CD8-positive, alpha-beta memory T cell (primary cell): ENCODE data around the gene NACC2. TPM values are rescaled to one million over a fixed set of nuclear protein-coding genes. Genes with fewer than 3 reads are reported as not detected.
A peak's percentile ranks its signal among the peaks of the same experiment; 100 is the strongest.

Source experiments
- CTCF ChIA-PET: fragments of 350-600 bp; sonication (Branson Sonifier 250); formaldehyde crosslinking; loops from one replicate; lab custom pipeline; 2021; ENCODE audit warnings: antibody characterized with exemption; lab: Charles Lee
- POLR2A ChIA-PET: fragments of 350-600 bp; sonication (Branson Sonifier 250); formaldehyde crosslinking; loops from one replicate; lab custom pipeline; 2021; ENCODE audit warnings: antibody characterized with exemption; lab: Charles Lee
- DNase-seq, 5 donors: peaks; one replicate each; pipeline versions ENCODE4 v3.0.0 to v3.0.0-alpha.2; 2020 to 2022; ENCODE audit warnings: mixed read lengths in 1 of 5
- H3K27ac ChIP-seq: one replicate; pipeline ENCODE4 v1.7.0; 2013; ENCODE audit warnings: low read depth, mild to moderate bottlenecking, low read length, moderate library complexity
- H3K27me3 ChIP-seq: 2 replicates; pipeline ENCODE4 v1.7.0; 2013; ENCODE audit warnings: low read length, mild to moderate bottlenecking; ENCODE audit not compliant: insufficient read depth, poor library complexity, severe bottlenecking
- H3K36me3 ChIP-seq: 2 replicates; pipeline ENCODE4 v1.7.0; 2013; ENCODE audit warnings: mild to moderate bottlenecking, low read length, moderate library complexity; ENCODE audit not compliant: insufficient read depth
- H3K4me1 ChIP-seq: 2 replicates; pipeline ENCODE4 v1.7.0; 2013; ENCODE audit warnings: mild to moderate bottlenecking, low read length, moderate library complexity; ENCODE audit not compliant: insufficient read depth
- H3K4me3 ChIP-seq: 2 replicates; pipeline ENCODE4 v1.7.0; 2013; ENCODE audit warnings: mild to moderate bottlenecking, low read length
- H3K9me3 ChIP-seq: 2 replicates; pipeline ENCODE4 v1.7.0; 2013; ENCODE audit warnings: mild to moderate bottlenecking, low read length
- H3K27ac Mint-ChIP-seq, 8 donors: one replicate each; pipeline ENCODE4 v1.8.0; 2020 to 2021; ENCODE audit warnings: mixed read lengths in 8 of 8, mild to moderate bottlenecking in 6 of 8, inconsistent platforms in 3 of 8, moderate library complexity in 3 of 8
- H3K27me3 Mint-ChIP-seq, 2 donors: one replicate each; pipeline ENCODE4 v1.8.0; 2020 to 2021; ENCODE audit warnings: mixed read lengths in 2 of 2, mild to moderate bottlenecking in 1 of 2, moderate library complexity in 1 of 2
- H3K36me3 Mint-ChIP-seq, 3 donors: one replicate each; pipeline ENCODE4 v1.8.0; 2020 to 2021; ENCODE audit warnings: mixed read lengths in 3 of 3, inconsistent platforms in 1 of 3, mild to moderate bottlenecking in 1 of 3
- H3K4me1 Mint-ChIP-seq, 3 donors: one replicate each; pipeline ENCODE4 v1.8.0; 2020 to 2021; ENCODE audit warnings: mixed read lengths in 3 of 3, inconsistent platforms in 1 of 3, mild to moderate bottlenecking in 1 of 3
- H3K4me3 Mint-ChIP-seq, 7 donors: one replicate each; pipeline ENCODE4 v1.8.0; 2020 to 2021; ENCODE audit warnings: mixed read lengths in 7 of 7, mild to moderate bottlenecking in 6 of 7, moderate library complexity in 4 of 7, inconsistent platforms in 2 of 7
- H3K9me3 Mint-ChIP-seq, 5 donors: one replicate each; pipeline ENCODE4 v1.8.0; 2020 to 2022; ENCODE audit warnings: mixed read lengths in 5 of 5, mild to moderate bottlenecking in 3 of 5, moderate library complexity in 2 of 5, inconsistent platforms in 1 of 5
- polyA plus RNA-seq: library from polyadenylated mRNA; unstranded; fragments of 300-500 nt; fragmentation: Illumina TruSeq; gene quantifications from one replicate; pipeline ENCODE4 v1.2.3, GENCODE V29; 2021
- total RNA-seq, 2 experiments: library from RNA; stranded (reverse); gene quantifications; one replicate each; pipeline ENCODE4 v1.2.3, GENCODE V29; 2021

The NACC2 gene
- total and polyA plus RNA-seq, 3 experiments from 2014 or later = 2.9 to 9.1 (median 9.0) TPM

DNA sequence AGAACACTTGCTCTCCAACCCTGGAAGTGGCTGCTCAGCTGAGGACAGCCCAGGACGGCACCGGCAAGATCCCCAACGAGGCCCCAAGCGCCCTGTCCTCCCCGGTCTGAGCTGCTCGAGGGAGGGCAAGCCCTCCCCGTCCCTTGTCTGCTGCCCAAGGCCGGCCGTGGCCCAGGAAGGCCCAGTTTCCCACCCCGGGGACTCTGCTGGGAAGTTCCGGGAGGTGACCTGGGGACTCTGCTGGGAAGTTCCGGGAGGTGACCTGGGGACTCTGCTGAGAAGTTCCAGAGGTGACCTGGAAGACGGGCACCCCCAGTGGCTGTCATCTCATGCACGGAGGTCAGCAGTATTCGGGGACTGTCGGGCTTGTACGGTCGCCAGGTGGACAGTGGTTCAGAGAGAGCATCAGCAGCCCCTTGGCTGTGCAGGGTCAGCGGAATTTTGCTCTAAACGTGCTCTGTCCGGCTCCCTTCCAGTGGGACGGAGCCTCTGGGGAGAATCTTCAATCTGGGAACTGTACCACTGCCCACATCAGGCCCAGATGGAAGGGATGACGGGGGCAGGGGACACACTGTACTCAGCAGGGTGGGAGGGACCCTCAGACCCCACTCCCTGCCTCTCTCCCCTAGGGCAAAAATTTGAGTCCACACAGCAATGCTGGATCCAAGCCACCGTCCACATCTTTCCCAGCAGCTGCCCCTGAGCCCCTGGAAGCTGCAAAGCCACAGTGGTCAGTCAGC lies 7.2 kb downstream of the NACC2 start:
- no peaks in the 10 kb centered on the region for H3K27me3 Mint-ChIP-seq
- H3K27ac ChIP-seq = no peak overlapping the region
- POLR2A ChIA-PET = no interaction called here
- CTCF ChIA-PET = interaction anchor here (6.0 kb wide), 1 partner anchor 33 kb away, joined by 81 read pairs; the partner anchor contains the start of gene TMEM250
- peak overlapping the region in 2 of 8 donors; percentile 36 to 43 for H3K27ac Mint-ChIP-seq
- no peaks in the 10 kb centered on the region for H3K9me3 ChIP-seq
- no peaks in the 10 kb centered on the region for H3K27me3 ChIP-seq
- H3K36me3 ChIP-seq = no peaks in the 10 kb centered on the region
- H3K9me3 Mint-ChIP-seq = no peaks in the 10 kb centered on the region
- H3K4me3 ChIP-seq = no peak overlapping the region
- peaks cover 6% of the 10 kb centered on the region for H3K4me1 ChIP-seq
- H3K36me3 Mint-ChIP-seq = peaks cover 0 to 6% (median 0%) of the 10 kb centered on the region in 3 donors
- peak in 1 of 5 donors; percentile 47 for DNase-seq
- H3K4me3 Mint-ChIP-seq = no peak overlapping the region
- peaks cover 18 to 50% (median 24%) of the 10 kb centered on the region in 3 donors for H3K4me1 Mint-ChIP-seq

DNA sequence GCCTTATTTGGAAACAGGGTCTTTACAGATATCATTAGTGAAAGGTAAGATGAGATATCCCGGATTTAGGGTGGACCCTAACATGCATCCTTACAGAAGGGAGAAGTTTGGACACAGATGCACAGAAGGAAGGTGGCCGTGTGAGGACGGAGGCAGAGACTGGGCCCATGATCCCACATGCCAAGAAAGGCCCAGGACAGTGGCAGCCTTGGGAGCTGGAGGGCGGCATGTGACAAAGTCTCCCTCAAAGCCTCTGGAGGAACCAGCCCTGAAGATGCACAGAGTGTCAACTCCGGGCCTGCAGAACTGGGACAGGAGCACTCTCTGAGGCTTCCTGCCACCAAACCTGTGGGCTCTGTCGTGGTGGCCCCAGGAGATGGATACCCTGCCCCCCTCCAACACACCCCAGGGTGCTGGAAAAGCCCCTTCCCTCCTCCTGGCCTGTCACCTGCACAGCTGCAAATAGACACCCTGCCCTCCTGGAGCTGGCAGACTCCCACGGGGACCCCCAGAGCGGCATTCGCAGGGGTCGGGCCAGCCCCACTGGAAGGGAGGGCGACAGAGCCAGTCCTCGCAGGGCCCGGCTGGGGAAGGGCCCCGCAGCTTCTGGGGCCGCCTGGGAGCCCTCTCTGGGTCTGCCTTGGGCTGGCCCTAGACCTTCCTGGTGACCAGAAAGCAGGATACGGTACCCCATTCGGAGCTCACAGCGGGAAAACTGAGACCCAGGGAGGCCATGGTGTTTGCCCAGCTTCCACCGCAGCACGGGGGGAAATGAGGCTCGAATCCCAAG lies 7.9 kb downstream of the NACC2 start:
- DNase-seq = peak in 1 of 5 donors; percentile 30

DNA sequence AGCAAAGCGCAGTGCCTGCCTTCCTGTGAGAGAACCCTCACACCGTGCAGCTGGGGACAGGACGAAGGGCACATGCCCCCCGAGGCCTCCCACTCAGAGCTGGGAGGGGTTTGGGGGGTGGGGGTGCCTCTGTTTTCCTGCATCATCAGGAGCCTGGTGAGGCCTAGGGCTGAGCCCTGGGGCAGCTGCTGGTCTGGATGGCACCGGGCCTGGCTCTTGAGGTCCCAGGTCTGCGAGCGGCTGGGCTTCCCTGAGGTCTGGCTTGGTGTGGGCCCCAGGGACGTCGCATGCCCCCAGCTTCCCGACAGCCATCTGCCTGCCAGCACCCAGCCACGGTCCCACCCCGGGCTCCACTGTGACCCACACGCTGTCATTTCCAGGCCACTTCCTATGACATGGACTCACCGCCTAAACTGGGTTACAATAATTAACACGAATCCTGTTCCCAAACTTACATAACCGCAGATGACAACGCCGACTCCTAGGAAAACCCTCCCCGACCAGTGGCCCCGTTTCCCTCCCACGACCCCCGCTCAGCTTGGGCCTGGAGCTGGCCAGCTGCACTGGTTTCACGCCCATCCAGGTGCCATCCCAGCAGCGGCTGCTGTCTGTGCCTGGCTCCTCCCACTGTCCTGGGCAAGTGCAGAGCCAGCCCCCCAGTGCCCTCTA lies 8.7 kb downstream of the NACC2 start:
- H3K9me3 Mint-ChIP-seq = no peaks in the 10 kb centered on the region
- H3K4me1 ChIP-seq = peaks cover 6% of the 10 kb centered on the region
- ChIA-PET POLR2A (no interaction called here), CTCF (interaction anchor here (6.0 kb wide), 1 partner anchor 34 kb away, joined by 81 read pairs; the partner anchor contains the start of gene TMEM250)
- peaks cover 17 to 42% (median 24%) of the 10 kb centered on the region in 3 donors for H3K4me1 Mint-ChIP-seq
- no peak overlapping the region for H3K27ac ChIP-seq
- peaks cover 0 to 10% (median 0%) of the 10 kb centered on the region in 3 donors for H3K36me3 Mint-ChIP-seq
- no peaks in the 10 kb centered on the region for H3K27me3 Mint-ChIP-seq
- no peak overlapping the region for H3K4me3 Mint-ChIP-seq
- no peaks in the 10 kb centered on the region for H3K9me3 ChIP-seq
- H3K27ac Mint-ChIP-seq = peak overlapping the region in 1 of 8 donors; percentile 23
- DNase-seq = peak in 1 of 5 donors; percentile 45
- H3K36me3 ChIP-seq = no peaks in the 10 kb centered on the region
- no peaks in the 10 kb centered on the region for H3K27me3 ChIP-seq
- H3K4me3 ChIP-seq = no peak overlapping the region

More for the DNA sequence above, 7.9 kb downstream of the NACC2 start:
- CTCF ChIA-PET = interaction anchor here (6.0 kb wide), 1 partner anchor 34 kb away, joined by 81 read pairs; the partner anchor contains the start of gene TMEM250
- peaks cover 0 to 10% (median 0%) of the 10 kb centered on the region in 3 donors for H3K36me3 Mint-ChIP-seq
- H3K4me3 Mint-ChIP-seq = no peak overlapping the region
- no peak overlapping the region for H3K27ac ChIP-seq
- no peaks in the 10 kb centered on the region for H3K9me3 ChIP-seq
- POLR2A ChIA-PET = no interaction called here
- H3K4me1 Mint-ChIP-seq = peaks cover 20 to 47% (median 24%) of the 10 kb centered on the region in 3 donors
- no peaks in the 10 kb centered on the region for H3K27me3 ChIP-seq
- no peak overlapping the region for H3K4me3 ChIP-seq
- no peaks in the 10 kb centered on the region for H3K27me3 Mint-ChIP-seq
- H3K4me1 ChIP-seq = peaks cover 6% of the 10 kb centered on the region
- no peaks in the 10 kb centered on the region for H3K36me3 ChIP-seq
- no peaks in the 10 kb centered on the region for H3K9me3 Mint-ChIP-seq
- peak overlapping the region in 2 of 8 donors; percentile 3 to 43 for H3K27ac Mint-ChIP-seq

DNA sequence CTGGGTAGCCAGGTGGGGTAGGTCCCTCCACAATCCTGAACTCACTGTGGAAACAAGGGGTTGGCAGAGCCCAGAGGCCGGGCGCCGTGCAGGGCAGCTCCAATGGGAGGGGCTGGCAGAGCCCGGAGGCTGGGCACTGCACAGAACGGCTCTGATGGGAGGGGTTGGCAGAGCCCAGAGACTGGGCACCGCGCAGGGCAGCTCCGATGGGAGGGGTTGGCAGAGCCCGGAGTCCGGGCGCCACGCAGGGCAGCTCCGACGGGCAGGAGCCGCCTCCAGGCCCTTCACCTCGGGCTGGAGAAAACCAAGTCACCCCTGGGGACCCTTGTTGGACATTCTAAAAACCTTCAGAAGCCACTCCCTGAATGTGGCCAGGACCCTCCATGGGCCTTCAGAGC lies 9.3 kb downstream of the NACC2 start:
- peaks cover 6% of the 10 kb centered on the region for H3K4me1 ChIP-seq
- peaks cover 0 to 10% (median 0%) of the 10 kb centered on the region in 3 donors for H3K36me3 Mint-ChIP-seq
- no peaks in the 10 kb centered on the region for H3K9me3 ChIP-seq
- peak in 1 of 5 donors; percentile 20 for DNase-seq
- H3K9me3 Mint-ChIP-seq = no peaks in the 10 kb centered on the region
- peaks cover 16 to 41% (median 24%) of the 10 kb centered on the region in 3 donors for H3K4me1 Mint-ChIP-seq
- no peak overlapping the region for H3K27ac ChIP-seq
- no peak overlapping the region for H3K4me3 ChIP-seq
- no peaks in the 10 kb centered on the region for H3K27me3 Mint-ChIP-seq
- H3K27ac Mint-ChIP-seq = no peak overlapping the region
- H3K4me3 Mint-ChIP-seq = no peak overlapping the region
- H3K27me3 ChIP-seq = no peaks in the 10 kb centered on the region
- CTCF ChIA-PET = no interaction called here
- no peaks in the 10 kb centered on the region for H3K36me3 ChIP-seq
- POLR2A ChIA-PET = no interaction called here

DNA sequence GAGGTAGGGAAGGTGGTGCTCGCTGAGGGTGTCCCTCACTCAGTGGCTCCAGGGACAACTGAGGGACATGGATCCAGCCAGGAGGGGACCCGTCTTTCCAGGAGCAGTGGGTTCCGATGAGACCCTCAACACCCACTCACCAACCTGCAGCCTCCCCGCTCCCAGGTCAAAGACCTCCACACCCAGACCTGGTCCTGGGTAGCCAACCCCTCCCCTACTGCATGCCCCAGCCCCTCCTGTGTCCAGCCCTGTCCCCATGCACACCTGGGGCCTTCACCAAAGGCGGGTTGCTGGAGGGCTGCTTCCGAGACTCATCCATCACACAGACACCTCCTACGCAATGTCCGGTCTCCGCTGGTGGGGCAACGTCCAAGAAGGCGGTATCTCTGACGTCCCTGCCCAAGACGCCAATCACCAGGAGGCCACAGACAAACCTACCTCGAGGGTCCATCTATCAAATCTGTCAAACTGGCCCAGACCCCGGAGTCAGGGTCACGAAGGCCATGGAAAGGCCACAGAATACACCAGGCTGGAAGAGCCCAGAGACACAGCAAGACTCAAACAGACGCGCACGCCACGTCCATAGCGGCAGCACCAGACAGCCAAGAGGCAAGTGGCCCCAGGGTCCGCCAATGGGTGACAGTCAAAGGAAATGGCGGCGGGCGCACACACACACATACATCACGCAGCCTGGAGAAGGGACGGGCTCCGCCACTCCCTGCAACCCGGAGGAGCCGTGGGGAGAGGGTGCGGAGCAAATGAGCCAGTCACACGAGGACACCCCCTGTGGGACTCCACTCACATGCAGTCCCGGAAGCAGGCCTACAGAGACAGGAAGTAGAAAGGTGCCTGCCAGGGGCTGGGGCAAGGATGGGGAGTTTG lies 10.8 kb downstream of the NACC2 start:
- H3K4me1 Mint-ChIP-seq = peaks cover 10 to 40% (median 19%) of the 10 kb centered on the region in 3 donors
- H3K27me3 Mint-ChIP-seq = no peaks in the 10 kb centered on the region
- peak overlapping the region in 2 of 8 donors; percentile 34 to 42 for H3K27ac Mint-ChIP-seq
- CTCF ChIA-PET = no interaction called here
- DNase-seq = peak in 1 of 5 donors; percentile 41
- no peaks in the 10 kb centered on the region for H3K9me3 Mint-ChIP-seq
- H3K4me3 ChIP-seq = no peak overlapping the region
- H3K36me3 Mint-ChIP-seq = peaks cover 0 to 10% (median 0%) of the 10 kb centered on the region in 3 donors
- H3K9me3 ChIP-seq = no peaks in the 10 kb centered on the region
- no peak overlapping the region for H3K4me3 Mint-ChIP-seq
- POLR2A ChIA-PET = interaction anchor here (0.6 kb wide), 1 partner anchor 14 kb away, joined by 3 read pairs; no protein-coding TSS in a partner anchor
- H3K4me1 ChIP-seq = peaks cover 4% of the 10 kb centered on the region
- no peaks in the 10 kb centered on the region for H3K27me3 ChIP-seq
- no peaks in the 10 kb centered on the region for H3K36me3 ChIP-seq
- no peak overlapping the region for H3K27ac ChIP-seq

DNA sequence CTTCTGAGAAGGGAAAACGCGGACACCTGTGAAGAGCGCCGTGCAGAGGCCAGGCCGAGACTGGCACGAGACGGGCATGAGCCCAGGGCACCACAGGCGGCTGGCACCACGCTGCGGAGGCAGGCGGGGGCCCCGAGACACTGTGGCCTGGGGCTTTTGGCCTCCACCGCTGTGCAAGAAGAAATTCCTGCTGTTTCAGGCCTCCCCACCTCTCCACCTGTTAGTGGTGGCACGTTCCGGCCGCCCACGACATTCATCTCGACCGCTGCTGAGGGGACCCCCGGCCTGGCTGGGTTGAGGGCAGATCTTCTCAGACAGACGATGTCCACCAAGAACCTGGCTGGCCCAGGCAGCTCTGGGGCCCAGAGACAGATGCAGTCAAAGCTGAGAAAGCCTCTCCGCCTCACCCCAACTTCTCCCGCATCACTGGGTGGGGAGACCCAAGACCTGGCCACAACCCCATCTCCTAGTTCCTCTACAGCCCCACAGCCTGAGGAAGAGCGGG lies 11.5 kb downstream of the NACC2 start:
- peaks cover 10 to 38% (median 20%) of the 10 kb centered on the region in 3 donors for H3K4me1 Mint-ChIP-seq
- H3K4me3 ChIP-seq = no peak overlapping the region
- ChIA-PET POLR2A (no interaction called here), CTCF (no interaction called here)
- H3K4me3 Mint-ChIP-seq = no peak overlapping the region
- peak overlapping the region in 1 of 8 donors; percentile 39 for H3K27ac Mint-ChIP-seq
- H3K36me3 ChIP-seq = no peaks in the 10 kb centered on the region
- no peaks in the 10 kb centered on the region for H3K4me1 ChIP-seq
- no peaks in the 10 kb centered on the region for H3K27me3 ChIP-seq
- H3K9me3 Mint-ChIP-seq = no peaks in the 10 kb centered on the region
- peaks cover 0 to 10% (median 0%) of the 10 kb centered on the region in 3 donors for H3K36me3 Mint-ChIP-seq
- no peaks in the 10 kb centered on the region for H3K9me3 ChIP-seq
- H3K27me3 Mint-ChIP-seq = no peaks in the 10 kb centered on the region
- H3K27ac ChIP-seq = no peak overlapping the region
- peak in 1 of 5 donors; percentile 24 for DNase-seq
